Colon (tissue), 2 donors: ENCODE measurements around the gene HLX.

Experiments used
- FAIRE-seq: peaks from 2 replicates; lab custom pipeline; 2012; peaks lifted over from hg19 to GRCh38; lab: Jason Lieb, UNC
- donor health status: control.
- donor health status: control.

The HLX gene

DNA sequence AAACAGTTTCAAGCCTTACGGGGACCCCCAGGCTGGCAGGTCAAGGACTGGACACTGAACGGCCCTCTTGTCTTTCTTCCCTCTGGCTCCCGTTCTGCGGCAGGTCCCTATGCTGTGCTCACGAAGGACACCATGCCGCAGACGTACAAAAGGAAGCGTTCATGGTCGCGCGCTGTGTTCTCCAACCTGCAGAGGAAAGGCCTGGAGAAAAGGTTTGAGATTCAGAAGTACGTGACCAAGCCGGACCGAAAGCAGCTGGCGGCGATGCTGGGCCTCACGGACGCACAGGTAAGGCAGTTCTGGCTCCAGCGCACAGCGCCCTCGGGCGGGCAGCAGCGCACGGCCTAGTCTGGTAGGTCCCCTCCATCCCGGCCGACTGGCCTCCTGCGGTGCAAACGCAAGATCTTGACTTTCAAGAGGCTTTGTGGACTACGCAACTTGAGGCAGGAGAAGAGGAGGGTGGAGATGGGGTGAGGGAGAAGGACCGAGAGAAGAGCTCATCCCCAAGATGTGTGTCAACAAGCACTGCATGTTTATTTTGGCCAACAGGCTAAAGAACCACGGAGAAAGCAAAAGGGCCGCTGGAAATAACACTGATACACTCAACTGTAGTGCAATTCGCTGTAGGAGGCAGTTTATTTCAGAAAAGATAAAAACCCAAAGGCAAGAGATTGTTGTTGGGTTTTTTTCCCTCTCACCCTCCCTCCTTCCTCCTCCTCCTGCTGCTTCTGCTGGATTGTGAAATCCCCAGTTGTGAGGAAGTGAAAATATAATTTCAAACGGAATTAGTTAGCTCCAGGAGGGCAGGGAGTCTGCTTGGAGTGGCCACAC lies 3.0 kb downstream of the HLX start:
- no peak for FAIRE-seq

DNA sequence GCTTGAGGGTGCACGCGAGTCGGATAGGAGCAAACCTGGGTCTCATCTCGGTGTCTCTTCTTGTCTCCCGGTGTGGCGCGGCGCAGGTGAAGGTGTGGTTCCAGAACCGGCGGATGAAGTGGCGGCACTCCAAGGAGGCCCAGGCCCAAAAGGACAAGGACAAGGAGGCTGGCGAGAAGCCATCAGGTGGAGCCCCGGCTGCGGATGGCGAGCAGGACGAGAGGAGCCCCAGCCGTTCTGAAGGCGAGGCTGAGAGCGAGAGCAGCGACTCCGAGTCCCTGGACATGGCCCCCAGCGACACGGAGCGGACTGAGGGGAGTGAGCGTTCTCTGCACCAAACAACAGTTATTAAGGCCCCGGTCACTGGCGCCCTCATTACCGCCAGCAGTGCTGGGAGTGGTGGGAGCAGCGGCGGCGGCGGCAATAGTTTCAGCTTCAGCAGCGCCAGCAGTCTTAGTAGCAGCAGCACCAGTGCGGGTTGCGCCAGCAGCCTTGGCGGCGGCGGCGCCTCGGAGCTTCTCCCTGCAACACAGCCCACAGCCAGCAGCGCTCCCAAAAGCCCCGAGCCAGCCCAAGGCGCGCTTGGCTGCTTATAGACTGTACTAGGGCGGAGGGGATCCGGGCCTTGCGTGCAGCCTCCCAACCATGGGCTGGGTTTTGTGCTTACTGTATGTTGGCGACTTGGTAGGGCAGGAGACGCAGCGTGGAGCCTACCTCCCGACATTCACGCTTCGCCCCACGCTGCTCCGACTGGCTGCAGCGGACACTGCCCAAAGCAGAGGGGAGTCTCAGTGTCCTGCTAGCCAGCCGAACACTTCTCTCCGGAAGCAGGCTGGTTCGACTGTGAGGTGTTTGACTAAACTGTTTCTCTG lies 5.1 kb downstream of the HLX start:
- no peak for FAIRE-seq

DNA sequence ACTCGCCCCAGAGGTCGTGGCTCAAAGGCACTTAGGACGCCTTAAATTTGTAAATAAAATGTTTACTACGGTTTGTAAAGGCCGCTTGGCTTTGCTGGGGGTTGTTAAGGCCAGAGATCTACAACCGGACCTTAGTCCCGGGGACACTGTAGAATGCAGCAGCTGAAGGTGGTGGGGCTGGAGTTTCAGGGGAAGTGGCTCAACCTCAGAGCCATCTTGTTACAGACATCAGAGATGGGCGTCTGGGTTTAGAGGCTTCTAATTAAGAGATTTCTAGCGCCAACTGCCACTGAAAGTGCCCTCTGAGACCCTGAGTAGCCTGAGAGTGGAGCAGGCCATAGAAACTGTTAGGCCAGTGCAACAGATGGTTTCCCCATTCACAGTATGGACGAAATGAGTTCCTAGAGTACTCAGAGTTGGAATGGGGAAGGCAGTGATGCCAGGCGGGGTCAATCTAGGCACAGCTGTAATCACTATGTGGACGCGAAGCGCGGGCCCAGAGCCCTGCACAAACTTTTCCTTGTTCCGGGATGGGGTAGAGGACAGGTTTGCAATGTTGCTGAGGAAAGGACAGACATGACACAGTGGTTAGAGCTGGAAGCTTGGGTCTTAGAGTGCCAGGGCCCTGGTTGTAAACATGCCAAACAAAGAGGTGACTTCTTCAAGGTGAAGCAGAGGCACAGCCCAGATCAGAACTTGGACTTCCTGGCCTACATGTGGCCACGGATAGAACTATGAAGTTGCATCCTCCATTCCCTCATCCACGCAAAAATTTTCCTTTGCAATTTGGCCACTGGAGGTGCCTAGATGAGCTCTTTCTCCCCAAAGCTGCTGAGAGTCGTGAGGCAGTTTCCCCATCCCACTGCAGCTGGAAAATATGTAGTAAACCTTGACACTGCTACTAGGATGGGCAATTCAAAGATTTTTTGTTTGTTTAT lies 6.0 kb downstream of the HLX start:
- FAIRE-seq: no peak

DNA sequence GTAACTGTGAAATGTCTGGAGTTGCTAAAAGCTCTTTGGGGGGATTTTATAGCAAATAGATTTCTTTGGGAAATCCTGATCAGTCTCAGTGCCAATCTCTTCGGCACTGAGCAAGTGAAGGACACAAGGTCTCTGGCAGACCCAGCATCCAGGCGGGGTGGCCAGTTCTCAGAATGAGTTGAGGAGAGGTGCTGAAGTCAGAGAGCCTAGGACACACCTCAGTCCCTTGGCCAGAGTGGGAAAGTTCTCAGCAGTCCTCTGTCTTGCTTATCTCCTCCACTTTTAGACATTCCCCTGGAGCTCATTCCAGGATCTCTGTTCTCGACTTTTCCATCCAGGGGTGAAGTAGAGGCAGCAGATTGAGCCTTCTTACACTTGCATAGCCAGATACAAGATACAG lies 6.7 kb downstream of the HLX start:
- FAIRE-seq: no peak

DNA sequence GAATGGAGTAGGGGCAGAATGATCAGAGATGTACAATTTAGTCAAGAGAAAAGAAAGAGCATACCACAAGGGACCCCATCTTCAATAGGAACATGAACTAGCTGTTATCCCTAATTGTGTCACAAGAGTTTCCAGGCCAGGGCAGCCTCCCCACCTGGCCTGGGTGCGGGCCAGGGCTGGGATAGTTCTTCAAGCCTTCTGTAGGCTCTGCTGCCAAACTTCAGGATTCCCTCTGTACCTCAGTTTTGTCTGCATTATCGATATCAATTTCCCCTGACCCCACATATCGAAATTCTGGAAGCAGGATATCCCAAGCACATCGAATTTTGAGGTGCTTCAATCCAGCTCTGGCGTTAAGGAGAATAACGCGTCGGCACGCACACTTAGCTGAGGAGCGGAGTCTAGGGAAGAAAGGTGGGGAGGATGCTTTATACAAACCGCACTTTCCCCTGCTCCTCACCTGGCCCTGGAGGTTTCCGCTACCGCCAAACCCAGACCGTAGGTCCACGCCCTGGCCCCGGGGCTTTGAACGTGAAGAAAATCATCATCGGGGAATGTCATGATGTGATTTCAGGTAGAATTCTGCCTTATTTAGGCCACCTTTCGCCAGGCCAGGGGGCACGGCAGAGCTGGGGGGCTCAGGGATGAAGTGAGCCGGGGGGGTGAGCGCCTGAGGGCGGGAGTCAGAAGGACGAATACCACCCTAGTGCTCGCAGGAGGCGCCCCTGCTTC lies 7.4 kb downstream of the HLX start:
- FAIRE-seq: no peak

DNA sequence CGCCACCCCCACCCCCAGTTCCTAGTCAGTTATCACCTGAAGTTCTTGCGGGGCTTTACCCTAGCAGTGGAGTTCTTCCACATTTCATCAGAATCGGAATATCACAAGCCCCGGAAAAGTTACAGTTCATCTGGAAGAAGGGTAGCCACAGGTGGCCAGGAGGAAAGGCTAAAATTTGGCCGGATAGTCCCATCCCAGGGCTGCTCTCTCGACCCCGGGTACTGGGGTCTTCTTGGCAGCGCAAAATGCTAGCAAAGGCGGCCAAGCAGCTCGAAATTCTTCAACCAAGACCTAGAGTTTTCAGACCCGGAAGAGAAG lies 7.9 kb downstream of the HLX start:
- FAIRE-seq: no peak

DNA sequence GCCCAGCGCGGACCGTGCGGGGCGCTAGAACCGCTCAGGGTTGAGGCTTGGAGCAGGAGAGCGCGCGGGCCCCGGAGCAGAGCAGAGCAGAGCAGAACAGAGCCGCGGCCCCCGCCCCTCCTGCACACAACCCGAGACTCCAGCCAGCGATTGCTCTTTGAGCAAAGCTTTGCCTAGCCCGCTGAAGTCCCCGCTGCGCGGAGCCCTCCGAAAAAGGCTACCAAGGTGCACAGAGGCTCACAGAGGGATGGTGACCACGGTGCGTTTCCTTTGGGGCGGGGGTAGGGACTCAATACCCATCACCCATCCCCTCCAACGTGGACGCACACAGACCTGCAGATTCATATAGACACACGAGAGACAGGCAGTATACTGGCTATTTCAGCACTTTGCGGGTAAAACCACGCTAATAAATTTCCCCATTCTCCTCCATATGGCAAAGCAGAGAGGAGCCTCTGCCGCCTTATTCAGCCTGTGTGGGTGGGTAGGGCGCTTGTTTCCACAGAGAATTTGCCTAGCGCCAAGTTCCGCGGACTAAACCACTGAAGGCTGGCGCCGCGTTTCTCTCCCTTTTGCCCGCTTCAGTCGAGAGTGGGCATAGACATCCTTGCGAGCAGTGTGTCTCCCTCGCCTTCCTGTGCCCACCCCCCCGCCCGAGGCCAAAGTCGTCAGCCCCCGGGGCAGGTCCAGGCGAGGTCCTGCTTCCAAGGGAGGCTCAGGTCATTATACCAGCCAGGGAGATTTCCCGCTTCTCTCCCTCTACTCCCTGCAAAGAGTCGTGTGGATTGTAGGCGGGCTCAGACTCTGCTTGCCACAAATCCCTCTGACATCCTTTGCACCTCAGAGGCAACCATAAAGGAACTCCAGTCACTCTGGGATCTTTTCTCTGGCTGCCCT lies 8.5 kb downstream of the HLX start:
- FAIRE-seq: no peak

DNA sequence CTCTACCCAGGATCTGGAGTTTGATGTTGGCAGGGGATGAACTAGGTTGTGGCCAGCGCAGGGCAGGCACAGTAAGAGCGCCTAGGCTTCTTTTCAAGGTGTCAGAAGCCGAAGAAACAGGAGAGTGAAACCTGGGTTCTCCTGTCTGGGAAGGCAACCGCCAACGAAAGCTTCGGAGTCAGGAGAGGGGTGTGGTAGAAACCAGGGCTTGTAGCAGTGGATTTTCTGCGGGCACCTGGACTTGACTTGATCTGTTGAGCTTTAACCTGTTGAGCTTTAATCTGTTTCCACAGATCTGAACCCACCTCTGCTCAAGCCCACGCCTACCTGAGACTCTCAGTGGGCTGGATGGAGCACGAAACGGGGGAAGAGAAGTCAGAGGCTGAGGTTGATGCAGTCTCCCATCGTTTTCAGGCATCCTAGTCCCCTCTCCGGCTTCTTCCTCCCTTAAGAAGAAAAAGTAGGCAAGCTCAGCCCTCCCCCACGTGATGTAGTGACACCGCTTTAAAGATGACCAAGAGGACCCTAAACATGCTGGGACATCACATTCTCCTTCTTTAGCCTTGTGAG lies 9.3 kb downstream of the HLX start:
- FAIRE-seq: no peak

DNA sequence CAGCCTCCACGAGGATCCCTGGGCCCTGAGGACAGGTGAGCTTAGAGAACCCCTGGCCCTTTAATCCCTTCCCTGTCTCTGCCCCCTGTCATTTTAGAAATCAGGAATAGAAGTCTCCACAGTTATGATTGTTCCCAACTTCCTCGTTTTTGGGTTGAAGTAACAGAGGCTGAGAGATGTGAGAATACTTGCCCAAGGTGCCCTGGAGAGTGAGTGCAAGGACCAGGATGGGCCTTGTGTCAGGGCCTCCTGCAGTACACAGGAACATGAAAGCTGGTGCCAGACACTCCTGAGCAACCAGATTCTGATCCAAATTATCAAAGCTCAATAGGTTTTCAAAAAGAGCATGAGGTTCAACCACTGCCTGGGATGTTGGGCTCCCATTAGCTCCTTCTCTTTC lies 10.1 kb downstream of the HLX start:
- no peak for FAIRE-seq

DNA sequence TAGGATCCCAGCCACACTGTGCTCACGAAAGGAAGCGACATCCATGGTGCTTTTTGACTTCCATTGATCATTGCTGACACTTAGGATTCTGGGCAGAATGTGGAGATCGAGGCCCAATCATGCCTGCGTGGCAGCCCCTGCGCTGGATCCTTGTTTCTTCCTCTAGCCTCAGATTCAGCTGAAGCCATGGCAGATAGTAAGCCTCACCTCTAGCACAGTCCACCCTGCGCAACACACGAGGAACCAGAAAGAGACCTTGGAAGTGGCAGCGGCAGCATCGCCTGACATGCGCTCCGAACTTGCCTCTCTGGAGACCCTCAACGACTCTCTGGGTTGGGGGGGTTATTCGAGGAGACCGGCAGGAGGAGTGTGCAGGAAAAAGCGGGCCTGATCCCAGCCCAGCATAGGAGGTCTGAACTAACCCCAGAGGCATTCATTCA lies 10.6 kb downstream of the HLX start:
- no peak for FAIRE-seq

DNA sequence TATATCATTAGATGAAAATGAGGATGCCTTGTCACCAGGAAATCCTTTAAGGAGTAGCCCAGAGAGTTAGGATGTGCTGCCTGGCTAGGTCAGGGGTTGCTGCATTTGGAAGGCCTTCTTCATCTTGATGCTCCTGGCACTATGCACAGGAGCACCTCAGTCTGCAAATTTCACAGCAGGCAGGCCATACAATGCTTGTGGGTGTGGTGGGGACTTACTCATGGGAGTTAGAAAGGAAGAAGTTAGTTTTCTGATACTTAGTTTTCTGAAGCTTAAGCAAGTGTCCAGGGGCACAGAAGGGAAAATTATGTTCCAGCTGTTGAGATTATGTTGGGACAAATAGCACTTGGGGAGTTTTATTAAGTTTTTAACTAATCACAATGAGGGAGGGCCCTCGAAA lies 11.4 kb downstream of the HLX start:
- FAIRE-seq: no peak

DNA sequence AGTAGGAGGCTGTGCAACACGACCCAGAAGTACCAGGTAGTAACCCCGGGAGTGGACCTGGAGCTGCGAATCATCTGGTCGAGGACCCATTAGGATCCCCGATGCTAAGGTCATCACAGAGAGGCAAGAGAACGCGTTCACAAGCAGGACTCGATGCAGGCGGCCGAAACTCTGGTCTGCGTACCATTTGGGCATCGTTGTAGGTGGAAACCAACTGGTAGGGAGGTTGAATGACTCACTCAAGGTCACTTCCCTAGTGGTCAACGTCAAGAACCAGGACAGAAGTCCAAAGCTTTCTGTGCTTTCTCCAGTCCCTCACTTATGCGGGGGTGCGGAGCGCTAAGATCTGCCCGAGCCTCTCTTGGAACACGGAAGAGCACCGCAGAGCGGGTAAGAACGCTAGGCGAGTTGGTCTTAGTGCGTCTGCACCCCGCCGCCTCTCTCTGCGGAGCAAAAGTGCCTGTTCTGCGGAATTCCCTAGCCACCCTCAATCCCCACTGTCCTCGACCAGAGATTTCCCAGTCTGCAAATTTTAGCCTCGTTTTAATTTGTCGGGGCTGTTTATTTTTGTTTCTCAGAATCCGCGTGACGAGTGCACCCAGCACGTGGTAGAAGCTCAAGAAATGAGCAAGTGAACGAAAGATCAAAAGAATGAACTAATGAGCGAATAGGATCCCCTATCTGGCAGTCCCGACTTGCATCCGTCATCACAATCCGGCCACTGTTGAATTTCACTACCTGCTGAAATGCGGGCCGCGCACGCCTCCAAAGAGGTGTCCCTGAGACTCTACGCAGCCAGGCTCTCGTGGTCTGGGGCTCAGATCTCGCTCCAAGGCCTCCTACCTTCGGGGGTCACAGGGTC lies 12.2 kb downstream of the HLX start:
- FAIRE-seq: no peak

DNA sequence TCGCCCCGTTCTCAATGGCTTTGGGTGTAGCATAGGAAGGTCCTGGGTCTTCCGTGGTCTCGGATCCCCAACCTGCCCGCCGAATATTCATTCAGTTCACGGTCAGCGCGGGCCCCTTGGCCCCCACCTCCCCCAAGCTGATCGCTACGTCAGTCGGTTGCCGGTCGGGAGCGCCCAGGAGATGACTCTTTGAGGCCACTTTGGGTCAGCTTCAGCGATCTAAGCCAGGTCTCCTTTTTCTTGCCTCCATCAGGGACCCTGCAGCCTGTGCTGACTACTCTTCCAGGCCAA lies 12.8 kb downstream of the HLX start:
- no peak for FAIRE-seq

DNA sequence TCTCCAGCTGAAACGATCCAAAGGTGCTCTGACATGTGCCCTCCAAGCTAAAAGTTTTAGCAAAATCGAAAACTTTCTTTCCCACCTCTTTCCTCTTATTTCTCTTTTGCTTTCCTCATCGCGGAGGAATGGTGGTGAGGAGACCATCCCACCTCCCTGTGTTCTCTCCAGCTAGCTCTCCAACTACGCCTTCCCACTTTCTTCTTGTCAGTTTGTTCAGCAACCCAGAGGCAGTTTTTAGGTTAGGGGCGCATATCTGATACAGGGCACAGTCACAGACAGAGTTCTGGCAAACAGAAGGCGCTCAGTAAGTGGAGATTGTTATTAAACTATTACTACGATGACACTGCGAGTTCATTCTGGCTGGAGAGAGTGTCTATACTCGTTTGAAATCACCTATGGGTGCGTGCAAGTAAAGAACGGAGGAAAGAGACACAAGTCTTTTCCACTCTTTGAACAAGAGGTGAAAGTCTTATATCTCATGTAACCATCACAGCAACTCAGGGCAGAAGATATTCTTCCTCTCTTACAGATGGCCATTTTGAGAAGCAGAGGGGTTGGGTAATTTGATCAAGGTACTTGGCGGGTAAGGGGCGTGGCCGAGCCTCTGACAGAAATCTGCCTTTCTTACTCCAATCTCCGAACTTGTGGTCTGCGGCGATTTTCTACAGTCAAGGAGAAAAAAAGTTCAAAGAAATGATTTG lies 13.9 kb downstream of the HLX start:
- FAIRE-seq: no peak

DNA sequence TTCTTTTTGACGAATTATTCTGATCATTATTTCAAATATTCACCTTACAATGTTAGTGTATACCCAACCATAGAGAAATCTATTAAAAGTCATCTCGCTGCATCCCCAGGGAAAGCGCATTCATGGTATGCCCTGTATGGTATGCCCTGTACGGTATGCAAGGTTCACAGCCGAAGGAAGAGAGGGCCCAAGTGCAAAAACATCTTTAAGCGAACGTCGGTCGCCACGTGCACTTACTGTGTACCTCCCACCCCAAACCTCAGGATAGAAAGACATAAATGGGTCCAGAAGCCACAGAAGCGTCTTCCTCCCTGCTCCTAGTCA lies 14.4 kb downstream of the HLX start:
- no peak for FAIRE-seq

DNA sequence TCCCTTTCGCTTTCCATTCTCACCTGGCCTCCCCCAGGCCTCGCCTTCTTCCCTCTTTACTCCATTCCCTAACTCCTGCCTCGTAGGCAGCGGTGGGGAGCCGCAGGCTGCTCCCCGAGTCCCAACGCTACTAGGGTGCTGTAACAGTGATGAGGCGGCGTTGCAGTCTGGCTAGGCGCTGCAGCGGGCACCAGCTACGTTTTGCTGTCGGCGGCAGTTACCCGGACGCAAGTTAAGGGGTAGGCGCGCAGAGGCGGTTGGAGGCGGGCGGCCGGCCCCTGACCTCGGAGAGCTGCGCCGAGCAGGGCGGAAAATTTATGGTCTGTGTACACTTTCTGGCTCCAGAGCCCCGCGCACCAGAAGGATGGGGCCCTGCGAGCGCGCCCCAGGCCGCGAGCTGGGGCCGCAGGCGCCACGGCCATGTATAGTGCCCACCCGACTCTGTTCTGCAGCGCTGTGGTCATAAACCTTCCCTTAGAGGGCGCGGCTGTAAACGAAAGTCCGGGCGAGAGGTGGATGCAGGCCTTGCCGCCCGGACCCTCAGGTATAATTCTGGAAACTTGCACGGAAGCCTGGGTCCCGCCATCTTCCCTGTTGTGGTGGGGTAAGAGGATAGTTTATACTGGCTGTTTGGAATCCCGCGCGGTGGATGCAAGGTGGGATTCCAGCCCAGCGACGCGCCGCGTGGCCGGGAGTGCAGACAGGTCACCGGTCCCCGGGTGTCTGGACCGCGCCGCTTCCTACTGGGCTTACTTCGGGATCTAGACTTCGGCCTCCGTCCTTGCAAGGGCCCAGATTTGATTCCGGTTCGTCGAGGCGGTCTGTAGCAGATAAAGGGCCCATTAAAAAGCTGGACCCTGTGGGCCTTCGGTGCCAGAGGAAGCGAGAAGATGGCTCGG lies 15.0 kb downstream of the HLX start:
- FAIRE-seq: no peak

DNA sequence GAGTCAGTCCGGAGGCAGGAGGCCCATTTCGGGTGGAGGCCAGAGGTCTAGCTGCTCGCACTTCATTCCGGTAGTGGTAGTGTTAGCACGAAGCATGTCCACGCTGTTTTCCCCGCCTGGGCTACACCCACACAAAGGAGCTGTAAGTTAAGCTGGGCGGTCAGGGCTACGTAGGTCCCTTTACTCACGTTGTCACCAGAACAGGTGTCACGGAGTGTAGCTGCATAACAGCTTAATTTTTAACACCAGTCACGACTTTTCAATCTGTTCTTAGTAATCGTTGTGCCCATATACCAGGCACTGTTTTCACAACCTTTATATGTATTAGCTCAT lies 15.6 kb downstream of the HLX start:
- no peak for FAIRE-seq

DNA sequence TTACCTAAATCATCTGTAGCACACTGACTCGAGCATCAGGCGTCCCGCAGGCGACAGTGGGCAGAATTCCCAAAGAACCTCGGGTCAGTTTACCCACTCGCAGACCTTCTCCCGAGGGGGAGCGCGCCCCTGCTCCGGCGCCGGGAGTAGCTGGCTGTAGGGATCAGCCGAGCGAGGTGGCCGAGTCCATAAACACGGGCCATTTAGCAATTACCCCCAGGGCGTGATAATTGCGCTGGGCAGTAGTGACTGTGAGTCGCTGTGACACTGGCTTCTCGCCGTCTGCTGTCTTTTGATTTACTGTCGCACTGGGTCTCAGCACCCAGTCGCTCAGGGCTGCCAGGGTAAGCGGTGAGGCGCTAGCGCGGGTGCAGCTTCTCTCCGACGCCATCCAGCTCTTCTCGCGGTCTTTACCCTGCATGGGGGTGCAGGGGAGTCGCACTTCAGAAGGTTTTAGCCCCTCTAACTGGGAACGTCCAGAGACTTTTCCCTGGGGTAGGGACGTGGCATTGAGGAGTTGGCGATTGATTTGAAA lies 16.2 kb downstream of the HLX start:
- no peak for FAIRE-seq
